ENCODE results near the gene HDDC3. TPM values are rescaled to one million over a fixed set of nuclear protein-coding genes. Genes with fewer than 3 reads are reported as not detected.
A peak's percentile ranks its signal among the peaks of the same experiment; 100 is the strongest.

The HDDC3 gene, protein sequence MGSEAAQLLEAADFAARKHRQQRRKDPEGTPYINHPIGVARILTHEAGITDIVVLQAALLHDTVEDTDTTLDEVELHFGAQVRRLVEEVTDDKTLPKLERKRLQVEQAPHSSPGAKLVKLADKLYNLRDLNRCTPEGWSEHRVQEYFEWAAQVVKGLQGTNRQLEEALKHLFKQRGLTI
- total RNA-seq (10 to 100 TPM; 39.5 to 43.5 TPM), polyA plus RNA-seq (34.7 TPM)

GRCh38 chr15:90931828-90932659 is at the start of gene HDDC3:
Gene HDDC3, minus strand, starts transcription at chr15:90932549. Its CDS starts 9 bp downstream, at chr15:90932540.
- no peaks in the 10 kb centered on the region for H3K36me3 ChIP-seq (ENCODE audit: insufficient read depth, low read length)
- peaks cover 60% of the 10 kb centered on the region for H3K4me1 ChIP-seq (ENCODE audit: insufficient read depth, low read length)
- ChIA-PET CTCF (interaction anchor here (0.7 to 9.8 kb wide), 43 partner anchors 10 to 701 kb away, joined by 3 to 251 read pairs (median 5); partner anchors contain the start of genes BLM, CIB1, FES and GDPGP1), POLR2A (interaction anchor here (1.0 to 5.9 kb wide), 9 partner anchors 17 to 931 kb away, joined by 3 to 63 read pairs (median 5); partner anchors contain the start of genes BLM, MAN2A2, NGRN and RCCD1)
- H3K27me3 Mint-ChIP-seq, result no peaks in the 10 kb centered on the region
- H3K4me1 Mint-ChIP-seq, result peaks cover 46 to 61% (median 53%) of the 10 kb centered on the region in 3 donors
- H3K9me3 Mint-ChIP-seq, result no peaks in the 10 kb centered on the region
- peak within 1 kb of the TSS; percentile 99 for H3K4me3 ChIP-seq (ENCODE audit: low read length)
- H3K36me3 Mint-ChIP-seq, result peaks cover 0 to 24% (median 3%) of the 10 kb centered on the region in 3 donors
- H3K27me3 ChIP-seq (ENCODE audit: insufficient read depth, low read length, poor library complexity, severe bottlenecking), result no peaks in the 10 kb centered on the region
- peak within 1 kb of the TSS; percentile 88 to 99 (median 98) for H3K4me3 Mint-ChIP-seq
- peak; percentile 81 to 91 (median 86) for DNase-seq
- H3K27ac Mint-ChIP-seq, result peak within 1 kb of the TSS; percentile 95 to 99 (median 98)
- H3K27ac ChIP-seq (ENCODE audit: low read depth, low read length), result peak within 1 kb of the TSS; percentile 93
- H3K9me3 ChIP-seq (ENCODE audit: low read length), result no peaks in the 10 kb centered on the region

- no peak for DNase-seq
- Mint-ChIP-seq H3K4me1 (peaks cover 3 to 9% (median 4%) of the 10 kb centered on the region in 3 donors), H3K4me3 (no peak overlapping the region), H3K27me3 (no peaks in the 10 kb centered on the region), H3K9me3 (no peaks in the 10 kb centered on the region), H3K27ac (no peak overlapping the region), H3K36me3 (peaks cover 0 to 23% (median 10%) of the 10 kb centered on the region in 3 donors)
- Histone ChIP-seq H3K27me3 (ENCODE audit: insufficient read depth, low read length, poor library complexity, severe bottlenecking) (no peaks in the 10 kb centered on the region), H3K9me3 (ENCODE audit: low read length) (no peaks in the 10 kb centered on the region), H3K27ac (ENCODE audit: low read depth, low read length) (no peak overlapping the region), H3K4me3 (ENCODE audit: low read length) (no peak overlapping the region), H3K4me1 (ENCODE audit: insufficient read depth, low read length) (no peaks in the 10 kb centered on the region), H3K36me3 (ENCODE audit: insufficient read depth, low read length) (peaks cover 4% of the 10 kb centered on the region)
- POLR2A ChIA-PET, result no interaction called here
- CTCF ChIA-PET, result interaction anchor here (1.6 to 3.8 kb wide), 2 partner anchors 25 kb away, joined by 3 to 16 read pairs; no protein-coding TSS in a partner anchor
These were observed 49.8 kb upstream of the HDDC3 start for GRCh38 chr15:90982135-90982534.

DNA sequence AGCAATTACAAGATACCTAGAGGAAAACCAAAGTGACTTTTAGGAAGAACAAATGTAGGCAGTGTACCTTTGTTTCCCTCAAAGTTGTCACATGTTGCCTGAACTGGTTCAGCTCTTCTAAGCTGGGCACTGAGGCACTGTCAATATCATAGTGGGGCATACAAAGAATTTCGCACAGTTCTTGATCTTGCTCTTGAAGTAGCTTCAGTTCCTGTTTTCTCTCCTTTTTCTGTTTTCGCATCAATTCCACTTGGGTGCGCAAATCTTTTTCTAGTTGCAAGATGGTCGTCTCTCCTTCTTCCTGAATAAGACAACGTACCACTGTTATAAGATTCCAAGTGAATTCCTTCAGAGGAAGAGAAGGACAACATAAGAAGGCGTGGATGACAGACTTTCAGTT is 49.3 kb upstream of the HDDC3 start:
- H3K4me1 ChIP-seq (ENCODE audit: insufficient read depth, low read length), result no peaks in the 10 kb centered on the region
- H3K4me1 Mint-ChIP-seq, result peaks cover 0 to 5% (median 2%) of the 10 kb centered on the region in 3 donors
- no peaks in the 10 kb centered on the region for H3K9me3 Mint-ChIP-seq
- no peak overlapping the region for H3K4me3 Mint-ChIP-seq
- no peak overlapping the region for H3K27ac Mint-ChIP-seq
- H3K4me3 ChIP-seq (ENCODE audit: low read length), result no peak overlapping the region
- H3K27me3 Mint-ChIP-seq, result no peaks in the 10 kb centered on the region
- peaks cover 0 to 25% (median 10%) of the 10 kb centered on the region in 3 donors for H3K36me3 Mint-ChIP-seq
- H3K9me3 ChIP-seq (ENCODE audit: low read length), result no peaks in the 10 kb centered on the region
- DNase-seq, result no peak
- H3K27me3 ChIP-seq (ENCODE audit: insufficient read depth, low read length, poor library complexity, severe bottlenecking), result no peaks in the 10 kb centered on the region
- peaks cover 4% of the 10 kb centered on the region for H3K36me3 ChIP-seq (ENCODE audit: insufficient read depth, low read length)
- ChIA-PET CTCF (interaction anchor here (3.8 kb wide), 1 partner anchor 25 kb away, joined by 16 read pairs; no protein-coding TSS in a partner anchor), POLR2A (no interaction called here)
- no peak overlapping the region for H3K27ac ChIP-seq (ENCODE audit: low read depth, low read length)

DNA sequence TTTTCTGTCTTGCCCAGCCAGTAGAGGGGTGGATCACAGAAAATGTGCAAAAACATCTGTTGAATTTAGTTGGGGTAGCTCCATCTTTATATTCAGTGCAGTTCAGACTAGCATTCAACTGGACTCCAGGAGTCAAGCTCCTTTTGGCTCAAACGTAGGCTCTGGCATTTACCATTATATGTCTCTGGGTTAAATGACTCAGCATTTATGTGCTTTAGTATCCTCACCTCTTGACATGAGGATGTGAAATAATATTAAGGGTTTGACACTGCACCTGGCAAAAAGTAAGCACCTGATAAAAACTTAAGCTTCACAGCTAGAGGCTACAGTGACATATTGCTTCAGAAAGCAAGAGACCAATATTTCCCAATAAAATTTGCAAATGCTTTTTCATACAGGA is 47.2 kb upstream of the HDDC3 start:
- no peaks in the 10 kb centered on the region for H3K9me3 Mint-ChIP-seq
- no peaks in the 10 kb centered on the region for H3K27me3 Mint-ChIP-seq
- Histone ChIP-seq H3K4me3 (ENCODE audit: low read length) (no peak overlapping the region), H3K4me1 (ENCODE audit: insufficient read depth, low read length) (no peaks in the 10 kb centered on the region), H3K9me3 (ENCODE audit: low read length) (no peaks in the 10 kb centered on the region), H3K27me3 (ENCODE audit: insufficient read depth, low read length, poor library complexity, severe bottlenecking) (no peaks in the 10 kb centered on the region), H3K27ac (ENCODE audit: low read depth, low read length) (no peak overlapping the region), H3K36me3 (ENCODE audit: insufficient read depth, low read length) (peaks cover 4% of the 10 kb centered on the region)
- CTCF ChIA-PET, result interaction anchor here (0.6 to 3.8 kb wide), 2 partner anchors 22 to 731 kb away, joined by 3 to 16 read pairs; no protein-coding TSS in a partner anchor
- DNase-seq, result no peak
- H3K27ac Mint-ChIP-seq, result peak overlapping the region in 2 of 8 donors; percentile 1 to 15
- POLR2A ChIA-PET, result no interaction called here
- peaks cover 0 to 2% (median 0%) of the 10 kb centered on the region in 3 donors for H3K4me1 Mint-ChIP-seq
- H3K4me3 Mint-ChIP-seq, result no peak overlapping the region
- H3K36me3 Mint-ChIP-seq, result peaks cover 2 to 35% (median 14%) of the 10 kb centered on the region in 3 donors

DNA sequence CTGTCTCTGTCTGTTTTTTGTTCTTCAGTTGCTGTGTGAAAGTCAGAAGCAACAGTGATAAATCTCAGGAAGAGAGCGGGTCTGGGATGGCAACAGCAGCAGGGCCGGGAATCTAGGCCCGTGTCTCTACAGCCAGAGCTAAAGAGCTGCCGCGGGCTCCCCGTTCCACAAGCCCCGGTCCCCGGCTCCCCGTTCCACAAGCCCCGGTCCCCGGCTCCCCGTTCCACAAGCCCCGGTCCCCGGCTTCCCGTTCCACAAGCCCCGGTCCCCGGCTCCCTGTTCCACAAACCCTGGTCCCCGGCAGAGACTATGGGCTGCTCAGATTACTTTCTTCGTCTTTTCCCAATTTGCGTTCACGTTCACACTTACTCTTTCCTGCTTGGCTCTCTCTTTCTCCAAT is 41.9 kb upstream of the HDDC3 start:
- Histone ChIP-seq H3K27me3 (ENCODE audit: insufficient read depth, low read length, poor library complexity, severe bottlenecking) (no peaks in the 10 kb centered on the region), H3K9me3 (ENCODE audit: low read length) (no peaks in the 10 kb centered on the region), H3K4me1 (ENCODE audit: insufficient read depth, low read length) (no peaks in the 10 kb centered on the region), H3K4me3 (ENCODE audit: low read length) (no peak overlapping the region), H3K36me3 (ENCODE audit: insufficient read depth, low read length) (no peaks in the 10 kb centered on the region), H3K27ac (ENCODE audit: low read depth, low read length) (no peak overlapping the region)
- H3K4me3 Mint-ChIP-seq, result no peak overlapping the region
- no peaks in the 10 kb centered on the region for H3K9me3 Mint-ChIP-seq
- peaks cover 0 to 1% of the 10 kb centered on the region in 2 donors for H3K27me3 Mint-ChIP-seq
- ChIA-PET CTCF (no interaction called here), POLR2A (no interaction called here)
- DNase-seq, result no peak
- H3K4me1 Mint-ChIP-seq, result no peaks in the 10 kb centered on the region
- H3K27ac Mint-ChIP-seq, result peak overlapping the region in 1 of 8 donors; percentile 57
- H3K36me3 Mint-ChIP-seq, result peaks cover 5 to 23% (median 13%) of the 10 kb centered on the region in 3 donors

GRCh38 chr15:90972133-90972532 is 39.8 kb upstream of the HDDC3 start:
- Mint-ChIP-seq H3K36me3 (peaks cover 5 to 27% (median 6%) of the 10 kb centered on the region in 3 donors), H3K9me3 (no peaks in the 10 kb centered on the region), H3K27me3 (peaks cover 0 to 1% of the 10 kb centered on the region in 2 donors), H3K4me3 (no peak overlapping the region), H3K27ac (peak overlapping the region in 1 of 8 donors; percentile 19), H3K4me1 (no peaks in the 10 kb centered on the region)
- Histone ChIP-seq H3K9me3 (ENCODE audit: low read length) (no peaks in the 10 kb centered on the region), H3K4me1 (ENCODE audit: insufficient read depth, low read length) (no peaks in the 10 kb centered on the region), H3K36me3 (ENCODE audit: insufficient read depth, low read length) (no peaks in the 10 kb centered on the region), H3K27me3 (ENCODE audit: insufficient read depth, low read length, poor library complexity, severe bottlenecking) (no peaks in the 10 kb centered on the region), H3K4me3 (ENCODE audit: low read length) (no peak overlapping the region), H3K27ac (ENCODE audit: low read depth, low read length) (no peak overlapping the region)
- ChIA-PET CTCF (no interaction called here), POLR2A (interaction anchor here (0.6 kb wide), 1 partner anchor 496 kb away, joined by 4 read pairs; no protein-coding TSS in a partner anchor)
- DNase-seq, result no peak

DNA sequence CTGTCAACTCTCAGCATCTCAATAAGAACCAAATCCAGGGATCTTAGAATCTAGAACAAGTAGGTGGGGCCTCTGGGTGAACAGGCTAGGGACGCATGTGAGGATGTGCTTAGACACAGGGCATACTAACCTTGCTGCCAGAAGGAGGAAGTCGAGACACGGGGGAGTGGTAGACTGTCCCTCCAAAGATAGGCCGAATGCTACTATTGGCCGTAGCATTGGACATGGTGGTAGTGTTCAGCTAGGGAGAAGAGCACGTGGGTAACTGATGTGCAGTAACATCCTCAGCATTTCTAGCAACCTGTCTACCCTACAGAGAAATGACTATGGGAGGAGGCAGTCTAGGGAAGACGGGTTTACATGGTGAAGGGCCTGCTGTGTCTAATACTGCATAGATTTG is 37.9 kb upstream of the HDDC3 start:
- CTCF ChIA-PET, result interaction anchor here (1.5 kb wide), 1 partner anchor 14 kb away, joined by 4 read pairs; no protein-coding TSS in a partner anchor
- DNase-seq, result no peak

More for the DNA sequence above, 37.9 kb upstream of the HDDC3 start:
- H3K9me3 Mint-ChIP-seq, result no peaks in the 10 kb centered on the region
- no peak overlapping the region for H3K4me3 Mint-ChIP-seq
- peaks cover 0 to 1% of the 10 kb centered on the region in 2 donors for H3K27me3 Mint-ChIP-seq
- Histone ChIP-seq H3K4me3 (ENCODE audit: low read length) (no peak overlapping the region), H3K27me3 (ENCODE audit: insufficient read depth, low read length, poor library complexity, severe bottlenecking) (no peaks in the 10 kb centered on the region), H3K4me1 (ENCODE audit: insufficient read depth, low read length) (no peaks in the 10 kb centered on the region), H3K9me3 (ENCODE audit: low read length) (no peaks in the 10 kb centered on the region), H3K36me3 (ENCODE audit: insufficient read depth, low read length) (no peaks in the 10 kb centered on the region), H3K27ac (ENCODE audit: low read depth, low read length) (no peak overlapping the region)
- POLR2A ChIA-PET, result no interaction called here
- no peak overlapping the region for H3K27ac Mint-ChIP-seq
- H3K36me3 Mint-ChIP-seq, result peaks cover 4 to 29% (median 5%) of the 10 kb centered on the region in 3 donors
- no peaks in the 10 kb centered on the region for H3K4me1 Mint-ChIP-seq
